SK-N-SH (cell line): Measurements from ENCODE around the gene NEK6. TPM values are rescaled to one million over a fixed set of nuclear protein-coding genes. Genes with fewer than 3 reads are reported as not detected.

Experiments used
- CTCF ChIA-PET: fragments of 300-600, 350-600 bp; formaldehyde crosslinking; extraction: SDS; loops from one replicate; lab custom pipeline; 2021; lab: Yijun Ruan, JAX
- POLR2A ChIA-PET: fragments of 350-600 bp; sonication (Branson Sonifier 250); formaldehyde crosslinking; extraction: SDS; loops from one replicate; lab custom pipeline; 2020; ENCODE audit warnings: antibody characterized with exemption, inconsistent platforms; lab: Yijun Ruan, JAX
- DNase-seq: peaks from one replicate; pipeline ENCODE4 v3.0.0; 2012
- H2AFZ ChIP-seq: fragments of 200-600 bp; sonication (generic); 2 replicates; pipeline ENCODE4 v1.8.1; 2016; ENCODE audit warnings: antibody characterized with exemption, mild to moderate bottlenecking, low read depth
- H3F3A ChIP-seq: fragments of 200-600 bp; sonication (generic); replicated peaks from 2 replicates; pipeline ENCODE3; 2016; ENCODE audit warnings: antibody characterized with exemption, mild to moderate bottlenecking; ENCODE audit not compliant: insufficient read depth
- H3K27ac ChIP-seq, 2 experiments: fragments of 200-500 bp in 1 of 2; fragments of 200-600 bp in 1 of 2; sonication (Bioruptor generic) in 1 of 2; sonication (generic), shearing (Covaris generic) in 1 of 2; 2 replicates each; pipeline versions ENCODE4 v1.5.1 to v1.6.1; 2014 to 2016; ENCODE audit warnings: low read depth in 2 of 2, inconsistent platforms in 1 of 2, low read length in 1 of 2, mild to moderate bottlenecking in 1 of 2, mixed read lengths in 1 of 2
- H3K27me3 ChIP-seq: fragments of 200-600 bp; sonication (generic), shearing (Covaris generic); 2 replicates; pipeline ENCODE4 v1.6.1; 2016; ENCODE audit warnings: mixed run types; ENCODE audit not compliant: insufficient read depth
- H3K36me3 ChIP-seq, 2 experiments: fragments of 200-500 bp in 1 of 2; fragments of 200-600 bp in 1 of 2; sonication (Bioruptor generic) in 1 of 2; sonication (generic) in 1 of 2; replicated peaks in 1 of 2; 2 replicates each; pipeline versions ENCODE3 to v1.5.1; 2014 to 2016; ENCODE audit warnings: low read length in 1 of 2, mild to moderate bottlenecking in 1 of 2; ENCODE audit not compliant: insufficient read depth in 2 of 2, control insufficient read depth in 1 of 2
- H3K4me1 ChIP-seq, 2 experiments: fragments of 200-500 bp in 1 of 2; fragments of 200-600 bp in 1 of 2; sonication (Bioruptor generic) in 1 of 2; sonication (generic), shearing (Covaris generic) in 1 of 2; 2 replicates each; pipeline versions ENCODE4 v1.5.1 to v1.6.1; 2014 to 2016; ENCODE audit warnings: low read depth in 1 of 2, low read length in 1 of 2, mixed run types in 1 of 2; ENCODE audit not compliant: insufficient read depth in 2 of 2, control insufficient read depth in 1 of 2
- H3K4me2 ChIP-seq: fragments of 200-600 bp; sonication (generic), shearing (Covaris generic); 2 replicates; pipeline ENCODE4 v1.6.1; 2017; ENCODE audit warnings: mixed run types
- H3K4me3 ChIP-seq, 2 experiments: fragments of 200-500 bp in 1 of 2; fragments of 200-600 bp in 1 of 2; sonication (Bioruptor generic) in 1 of 2; sonication (generic), shearing (Covaris generic) in 1 of 2; 2 replicates each; pipeline versions ENCODE4 v1.5.1 to v1.8.1; 2014 to 2016; ENCODE audit warnings: low read depth in 2 of 2, inconsistent platforms in 1 of 2, low read length in 1 of 2, mild to moderate bottlenecking in 1 of 2, mixed read lengths in 1 of 2, moderate library complexity in 1 of 2
- H3K79me2 ChIP-seq: fragments of 200-600 bp; sonication (generic); 2 replicates; pipeline ENCODE4 v1.8.1; 2017; ENCODE audit warnings: mild to moderate bottlenecking; ENCODE audit not compliant: insufficient read depth
- H3K9ac ChIP-seq: fragments of 200-600 bp; sonication (generic); 2 replicates; pipeline ENCODE4 v1.6.1; 2017; ENCODE audit warnings: mixed run types
- H3K9me2 ChIP-seq: fragments of 200-600 bp; sonication (generic); 2 replicates; pipeline ENCODE4 v1.6.1; 2017; ENCODE audit warnings: mixed run types
- H3K9me3 ChIP-seq: fragments of 200-600 bp; sonication (generic); 2 replicates; pipeline ENCODE4 v1.6.1; 2017; ENCODE audit warnings: mixed run types, mild to moderate bottlenecking, moderate library complexity
- H4K20me1 ChIP-seq: fragments of 200-600 bp; sonication (generic); 2 replicates; pipeline ENCODE4 v1.6.1; 2017; ENCODE audit warnings: mild to moderate bottlenecking, mixed run types; ENCODE audit not compliant: insufficient read depth
- CHD2 ChIP-seq: fragments of 150-350 bp; IDR thresholded peaks from 2 replicates; pipeline ENCODE4 v1.6.1; 2018; ENCODE audit warnings: low read length; ENCODE audit not compliant: partially characterized antibody
- CTCF ChIP-seq: fragments of 200-600 bp; sonication (generic); IDR thresholded peaks from 2 replicates; pipeline ENCODE4 v1.6.1; 2017; ENCODE audit warnings: antibody characterized with exemption, mild to moderate bottlenecking, moderate library complexity
- RAD21 ChIP-seq: IDR thresholded peaks from 2 replicates; pipeline ENCODE4 v1.6.1; 2012; ENCODE audit warnings: mild to moderate bottlenecking, low read length
- REST ChIP-seq: IDR thresholded peaks from 2 replicates; pipeline ENCODE4 v1.6.1; 2012; ENCODE audit warnings: mild to moderate bottlenecking, low read depth, low read length, moderate library complexity
- TEAD4 ChIP-seq: IDR thresholded peaks from 2 replicates; pipeline ENCODE4 v1.4.0; 2012; ENCODE audit warnings: mild to moderate bottlenecking, borderline replicate concordance; ENCODE audit not compliant: insufficient read depth
- ZBTB33 ChIP-seq: IDR thresholded peaks from 2 replicates; pipeline ENCODE4 v1.4.0; 2012; ENCODE audit warnings: low read depth, borderline replicate concordance
- WGBS: methylation state at CpG from one replicate; pipeline ENCODE4 v1.1.6; 2017; ENCODE audit warnings: low lambda C conversion rate; 5-methylcytosine and 5-hydroxymethylcytosine counted together
- polyA plus RNA-seq, 3 experiments: library from polyadenylated mRNA; depleted of rRNA; stranded (reverse); fragments of >200 nt; gene quantifications; 2 replicates each; pipeline ENCODE4 v1.2.3, GENCODE V29; 2012

Gene NEK6
- polyA plus RNA-seq, 1 of the 3 experiments (the other 2 are of a cell fraction) = 89.8 TPM

- TF ChIP-seq REST (no peak), TEAD4 (no peak), ZBTB33 (no peak)
- TF ChIP-seq, all 33 proteins: peak for 0
Measured at GRCh38 chr9:124394167-124394566, 136.4 kb downstream of the NEK6 start (continued).

GRCh38 chr9:124394596-124394995, 136.8 kb downstream of the NEK6 start:
- H3K36me3 ChIP-seq = peaks cover 15 to 19% of the 10 kb centered on the region in 2 experiments
- TF ChIP-seq CTCF = peak; percentile 35
- no peak for TF ChIP-seq CHD2
- peak; percentile 37 for TF ChIP-seq RAD21
- peaks cover 41% of the 10 kb centered on the region for H3F3A ChIP-seq
- 86% methylated on average over 3 of the region's 3 CpGs for WGBS
- H3K9ac ChIP-seq = no peak overlapping the region
- H4K20me1 ChIP-seq = peaks cover 69% of the 10 kb centered on the region
- ChIA-PET CTCF (interaction anchor here (1.2 to 10.0 kb wide), 6 partner anchors 11 to 268 kb away, joined by 4 to 87 read pairs (median 50); no protein-coding TSS in a partner anchor), POLR2A (no interaction called here)
- peaks cover 34 to 51% of the 10 kb centered on the region in 2 experiments for H3K4me1 ChIP-seq
- H2AFZ ChIP-seq = no peak overlapping the region
- no peaks in the 10 kb centered on the region for H3K27me3 ChIP-seq
- H3K4me2 ChIP-seq = no peak overlapping the region
- no peaks in the 10 kb centered on the region for H3K9me2 ChIP-seq
- peak overlapping the region in 1 of 2 experiments; percentile 90; a peak in 3 of 4 replicates for H3K27ac ChIP-seq
- no peak overlapping the region; a peak in 1 of 4 replicates for H3K4me3 ChIP-seq
- H3K79me2 ChIP-seq = peaks cover 88% of the 10 kb centered on the region
- H3K9me3 ChIP-seq = no peaks in the 10 kb centered on the region
- no peak for DNase-seq
